Panc1 (cell line): ENCODE results near the gene TMPRSS2. TPM values are rescaled to one million over a fixed set of nuclear protein-coding genes. Genes with fewer than 3 reads are reported as not detected.
"Not testable (repeated sequence)": the region's sequence is repeated elsewhere in the genome, so short reads cannot be mapped to it uniquely, and the experiment has no call there.

Experiments
- ATAC-seq: fragments of 200-7000 bp; cut with Tn5 transposase; 2 replicates; pipeline ENCODE4 v1.9.1; 2020; ENCODE audit warnings: mild to moderate bottlenecking, moderate library complexity
- BruUV-seq: library from RNA; stranded (reverse); fragments of 400-500 nt; replicated peaks from 2 replicates; lab custom pipeline; 2021; lab: Mats Ljungman, UMichigan
- CTCF ChIA-PET: fragments of 300-600 bp; sonication (Branson Sonifier 250); formaldehyde crosslinking; loops from one replicate; lab custom pipeline; 2022; ENCODE audit warnings: antibody characterized with exemption; lab: Charles Lee
- POLR2A ChIA-PET: fragments of 300-600 bp; sonication (Branson Sonifier 250); formaldehyde crosslinking; loops from one replicate; lab custom pipeline; 2022; ENCODE audit warnings: antibody characterized with exemption; lab: Charles Lee
- DNase-seq: peaks from one replicate; pipeline ENCODE4 v3.0.0-alpha.2; 2010; ENCODE audit warnings: low read depth, low spot score
- H3K27ac ChIP-seq: 2 replicates; pipeline ENCODE4 v1.5.1; 2011; ENCODE audit warnings: mild to moderate bottlenecking, low read length, inconsistent platforms
- H3K27me3 ChIP-seq: fragments of 200-500 bp; sonication (Bioruptor generic); 2 replicates; pipeline ENCODE4 v1.6.0; 2014; ENCODE audit warnings: low read length, inconsistent platforms; ENCODE audit not compliant: control insufficient read depth, insufficient read depth
- H3K36me3 ChIP-seq: fragments of 200-500 bp; sonication (Bioruptor generic); 2 replicates; pipeline ENCODE4 v1.5.1; 2014; ENCODE audit warnings: inconsistent platforms, mild to moderate bottlenecking, low read length, moderate library complexity; ENCODE audit not compliant: control insufficient read depth, insufficient read depth
- H3K4me1 ChIP-seq: 2 replicates; pipeline ENCODE4 v1.5.1; 2011; ENCODE audit warnings: inconsistent platforms, mild to moderate bottlenecking, low read length, moderate library complexity; ENCODE audit not compliant: control insufficient read depth, insufficient read depth
- H3K4me3 ChIP-seq, 2 experiments: 2 replicates each; pipeline ENCODE4 v1.5.1; 2011 to 2012; ENCODE audit warnings: low read depth in 2 of 2, low read length in 2 of 2, mild to moderate bottlenecking in 2 of 2, inconsistent platforms in 1 of 2, moderate library complexity in 1 of 2
- H3K9me3 ChIP-seq: fragments of 200-500 bp; sonication (Bioruptor generic); 2 replicates; pipeline ENCODE4 v1.5.1; 2014; ENCODE audit warnings: low read depth, mild to moderate bottlenecking, inconsistent platforms, low read length, moderate library complexity; ENCODE audit not compliant: control insufficient read depth, insufficient read depth
- CTCF ChIP-seq: fragments of 450-650 bp; IDR thresholded peaks from 2 replicates; pipeline ENCODE4 v1.5.1; 2017; ENCODE audit warnings: mild to moderate bottlenecking
- POLR2AphosphoS5 ChIP-seq: IDR thresholded peaks from 2 replicates; pipeline ENCODE4 v1.6.1; 2012; ENCODE audit warnings: mild to moderate bottlenecking, low read depth, low read length, moderate library complexity
- REST ChIP-seq, 2 experiments: IDR thresholded peaks; 2 replicates each; pipeline ENCODE4 v1.6.1; 2011 to 2012; ENCODE audit warnings: low read depth in 2 of 2, control low read depth in 1 of 2, low read length in 1 of 2, mild to moderate bottlenecking in 1 of 2, moderate library complexity in 1 of 2; ENCODE audit not compliant: insufficient read depth in 1 of 2
- SIN3A ChIP-seq: IDR thresholded peaks from 2 replicates; pipeline ENCODE4 v1.6.1; 2012; ENCODE audit warnings: low read depth, mild to moderate bottlenecking, low read length, moderate library complexity, borderline replicate concordance; ENCODE audit not compliant: insufficient read depth
- TCF7L2 ChIP-seq: IDR thresholded peaks from 2 replicates; pipeline ENCODE4 v1.6.1; 2011; ENCODE audit warnings: mild to moderate bottlenecking, low read depth, low read length, inconsistent platforms
- in situ Hi-C: cut with HindIII; loops from 2 replicates; pipeline ENCODE4 v1.10.0; 2016; ENCODE audit warnings: low sequenced_read_pairs, low pct_unique_long_range_greater_than_20kb
- intact Hi-C: fragments of 100-400 bp; cut with micrococcal nuclease; formaldehyde crosslinking; loops from one replicate; pipeline ENCODE4 v1.10.0; 2022; ENCODE audit not compliant: unreplicated experiment
- total RNA-seq: library from RNA; stranded (reverse); gene quantifications from one replicate; pipeline ENCODE4 v1.2.1, GENCODE V29; 2021; ENCODE audit not compliant: unreplicated experiment

The TMPRSS2 gene
- total RNA-seq, 1 experiment from 2014 or later, result 111 TPM

GRCh38 chr21:41418393-41418792, 89.6 kb downstream of the TMPRSS2 start:
- H3K27ac ChIP-seq, result no peak overlapping the region
- no peaks in the 10 kb centered on the region for H3K36me3 ChIP-seq
- no peak for ATAC-seq
- no peak overlapping the region for H3K4me3 ChIP-seq
- no peak for TF ChIP-seq SIN3A
- no peak for TF ChIP-seq POLR2AphosphoS5
- TF ChIP-seq CTCF, result no peak
- TF ChIP-seq TCF7L2, result no peak
- TF ChIP-seq REST (IDR thresholded peaks at IDR 0.05; ENCODE audit: insufficient read depth in 1 of 2, low read depth in 2 of 2, low read length in 1 of 2), result no peak
- H3K4me1 ChIP-seq, result no peaks in the 10 kb centered on the region
- POLR2A ChIA-PET, result no interaction called here
- H3K9me3 ChIP-seq, result no peaks in the 10 kb centered on the region
- no TSS peak for BruUV-seq
- DNase-seq, result no peak
- CTCF ChIA-PET, result no interaction called here
- intact Hi-C loops (no loop called here), in situ Hi-C loops (no loop called here)
- H3K27me3 ChIP-seq, result no peaks in the 10 kb centered on the region; the same call in 1 of the 2 replicates

- DNase-seq, BruUV-seq, in situ Hi-C loops, CTCF ChIA-PET, H3K36me3 ChIP-seq, H3K27ac ChIP-seq, H3K4me1 ChIP-seq, H3K9me3 ChIP-seq, H3K4me3 ChIP-seq, H3K27me3 ChIP-seq, ATAC-seq, POLR2A ChIA-PET, intact Hi-C loops: not testable (repeated sequence)
Measured at GRCh38 chr21:41417505-41417904, 90.5 kb downstream of the TMPRSS2 start.

Other genes starting within 250 kb of the TMPRSS2 start
- not detected for gene FAM3B, start 191.4 kb downstream of the TMPRSS2 start, total RNA-seq
- 56.7 TPM for gene MX2, start 146.1 kb downstream of the TMPRSS2 start, total RNA-seq
- gene MX1, start 81.9 kb downstream of the TMPRSS2 start, total RNA-seq, result 7.8 TPM